MM.1S (cell line): ENCODE results near the gene MACROD1.

Experiments used
- CTCF ChIP-seq: fragments of 300-600 bp; sonication (generic); IDR thresholded peaks from 2 replicates; pipeline ENCODE4 v1.5.1; 2016; ENCODE audit warnings: antibody characterized with exemption, low read length, mixed read lengths
- EZH2 ChIP-seq: fragments of 300-600 bp; sonication (generic); optimal IDR thresholded peaks from 2 replicates; pipeline ENCODE3; 2017; ENCODE audit warnings: low read depth, mild to moderate bottlenecking, antibody characterized with exemption, low read length, mixed read lengths
- EZH2phosphoT487 ChIP-seq: fragments of 300-600 bp; sonication (generic); IDR thresholded peaks from 2 replicates; pipeline ENCODE4 v1.6.1; 2018; ENCODE audit warnings: antibody characterized with exemption, low read length

DNA sequence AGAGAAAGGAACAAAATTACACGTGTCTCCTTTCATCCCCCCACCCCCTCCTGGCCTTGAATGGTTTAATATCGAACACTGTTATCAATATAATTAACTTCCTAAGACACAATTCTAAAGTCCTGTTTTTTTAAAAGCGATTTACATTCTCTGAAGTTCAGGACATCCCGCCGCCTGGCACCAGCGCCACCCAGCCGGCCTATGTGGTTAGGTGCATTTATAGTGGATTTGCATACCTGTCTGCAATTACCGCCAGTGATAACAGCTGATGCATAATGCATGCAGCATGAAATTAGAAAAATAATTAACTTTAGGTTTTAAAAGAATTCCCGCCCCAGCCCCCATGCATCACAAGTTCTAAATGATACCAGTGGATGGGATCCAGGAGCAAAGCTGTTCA is 58.6 kb downstream of the MACROD1 start:
- TF ChIP-seq EZH2phosphoT487 (no peak), CTCF (no peak), EZH2 (no peak)
